ENCODE data around the gene MAGI3.

Gene MAGI3

DNA sequence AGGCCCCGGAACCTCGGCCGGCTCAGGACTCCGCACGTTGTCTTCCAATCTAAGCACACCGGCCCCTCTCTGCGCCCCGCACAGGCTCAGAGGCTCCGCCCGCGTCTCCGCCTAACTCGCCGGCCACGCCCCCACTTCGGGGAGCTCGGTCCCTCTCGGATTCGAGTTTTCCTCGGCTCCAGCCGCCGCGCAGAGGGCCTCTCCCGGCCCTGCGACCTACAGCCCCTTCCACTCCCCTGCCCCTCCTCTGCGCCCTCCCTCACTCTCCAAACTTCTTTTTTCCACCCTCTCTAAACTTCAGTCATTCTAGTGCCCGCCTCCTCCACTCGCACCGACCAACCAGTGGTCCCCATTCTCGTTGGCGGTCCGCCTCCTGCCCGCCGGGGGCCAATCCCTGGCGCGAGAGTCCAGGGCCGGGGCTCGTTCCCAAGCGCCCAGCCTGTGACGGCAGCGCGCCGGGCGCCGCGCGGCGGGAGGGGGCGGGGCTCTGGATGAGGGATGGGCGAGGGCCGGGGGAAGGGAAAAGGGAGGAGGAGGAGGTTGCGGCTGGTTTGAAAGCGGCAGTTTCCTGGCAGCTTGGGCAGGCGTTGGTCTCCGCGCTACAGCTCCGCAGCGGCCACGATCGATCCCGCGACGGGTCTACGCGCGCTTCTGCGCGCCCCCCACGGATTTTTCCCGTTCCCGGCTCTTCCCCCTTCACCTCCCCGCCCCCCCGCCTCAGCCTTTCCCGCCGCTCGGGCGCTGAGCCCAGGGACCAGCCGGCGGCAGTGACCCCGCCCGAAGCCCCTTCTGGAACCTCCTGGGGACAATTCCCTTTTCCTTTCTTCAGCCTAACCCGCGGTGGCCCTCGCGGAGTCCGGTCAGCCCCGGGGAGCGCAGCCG lies at the start of gene MAGI3:
MAGI3 (plus strand) TSS at position 563 of the 882 bp plus-strand sequence. CDS start 519 bp downstream, outside the sequence.
- Histone ChIP-seq H3K9ac (ENCODE audit: low read length) (peak within 1 kb of the TSS; percentile 74), H3K4me1 (ENCODE audit: control insufficient read depth, insufficient read depth, low read length) (peaks cover 13% of the 10 kb centered on the region)

GRCh38 chr1:113353580-113353979 lies 36.7 kb upstream of the MAGI3 start:
- no peaks in the 10 kb centered on the region for H3K4me1 ChIP-seq (ENCODE audit: control insufficient read depth, insufficient read depth, low read length)

More for the DNA sequence above, at the start of gene MAGI3:
- H3K27me3 ChIP-seq (ENCODE audit: control insufficient read depth, insufficient read depth, low read length): peaks cover 8% of the 10 kb centered on the region
- H3K27ac ChIP-seq (ENCODE audit: low read depth, low read length): peak within 1 kb of the TSS; percentile 61; the same call in 1 of the 2 replicates
- peak within 1 kb of the TSS; percentile 87 for H3K4me3 ChIP-seq (ENCODE audit: low read depth, low read length)
- peaks cover 3% of the 10 kb centered on the region; the same call in 1 of the 2 replicates for H3K9me3 ChIP-seq (ENCODE audit: control insufficient read depth, insufficient read depth, low read depth, low read length)
- H3K36me3 ChIP-seq (ENCODE audit: control insufficient read depth, insufficient read depth, low read length): no peaks in the 10 kb centered on the region

GRCh38 chr1:113363935-113364334 lies 26.4 kb upstream of the MAGI3 start:
- H3K27ac ChIP-seq (ENCODE audit: low read depth, low read length): no peak overlapping the region
- H3K9me3 ChIP-seq (ENCODE audit: control insufficient read depth, insufficient read depth, low read depth, low read length): no peaks in the 10 kb centered on the region
- no peaks in the 10 kb centered on the region for H3K27me3 ChIP-seq (ENCODE audit: control insufficient read depth, insufficient read depth, low read length)
- no peak overlapping the region for H3K4me3 ChIP-seq (ENCODE audit: low read depth, low read length)
- H3K36me3 ChIP-seq (ENCODE audit: control insufficient read depth, insufficient read depth, low read length): no peaks in the 10 kb centered on the region
- no peaks in the 10 kb centered on the region for H3K4me1 ChIP-seq (ENCODE audit: control insufficient read depth, insufficient read depth, low read length)
- H3K9ac ChIP-seq (ENCODE audit: low read length): no peak overlapping the region

More at GRCh38 chr1:113353580-113353979, 36.7 kb upstream of the MAGI3 start:
- no peak overlapping the region for H3K27ac ChIP-seq (ENCODE audit: low read depth, low read length)
- H3K9ac ChIP-seq (ENCODE audit: low read length): no peak overlapping the region
- no peaks in the 10 kb centered on the region for H3K36me3 ChIP-seq (ENCODE audit: control insufficient read depth, insufficient read depth, low read length)
- H3K4me3 ChIP-seq (ENCODE audit: low read depth, low read length): no peak overlapping the region
- H3K27me3 ChIP-seq (ENCODE audit: control insufficient read depth, insufficient read depth, low read length): no peaks in the 10 kb centered on the region
- no peaks in the 10 kb centered on the region for H3K9me3 ChIP-seq (ENCODE audit: control insufficient read depth, insufficient read depth, low read depth, low read length)

GRCh38 chr1:113369040-113369439 lies 21.3 kb upstream of the MAGI3 start:
- Histone ChIP-seq H3K27me3 (ENCODE audit: control insufficient read depth, insufficient read depth, low read length) (no peaks in the 10 kb centered on the region), H3K27ac (ENCODE audit: low read depth, low read length) (no peak overlapping the region), H3K4me1 (ENCODE audit: control insufficient read depth, insufficient read depth, low read length) (no peaks in the 10 kb centered on the region), H3K4me3 (ENCODE audit: low read depth, low read length) (no peak overlapping the region), H3K9me3 (ENCODE audit: control insufficient read depth, insufficient read depth, low read depth, low read length) (no peaks in the 10 kb centered on the region), H3K36me3 (ENCODE audit: control insufficient read depth, insufficient read depth, low read length) (no peaks in the 10 kb centered on the region), H3K9ac (ENCODE audit: low read length) (no peak overlapping the region)

DNA sequence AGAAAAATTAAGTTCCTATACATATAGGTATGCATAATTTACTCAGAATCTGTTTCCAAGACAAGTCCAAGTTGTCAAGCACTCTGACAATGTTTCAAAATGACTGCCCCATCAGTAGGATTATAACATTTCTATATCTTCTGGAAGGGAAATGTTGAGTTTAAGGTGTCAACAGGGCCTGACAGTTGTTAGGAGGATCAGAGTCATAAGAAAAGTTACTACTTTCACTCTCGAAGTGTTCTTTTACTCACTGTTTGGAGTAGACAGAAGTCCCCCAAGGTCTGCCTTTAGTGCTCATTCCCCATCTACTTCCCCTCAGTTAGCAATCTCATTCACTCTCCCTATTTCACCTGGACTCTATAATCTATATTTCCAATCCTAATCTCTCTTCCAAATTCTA lies 20.6 kb upstream of the MAGI3 start:
- Histone ChIP-seq H3K9ac (ENCODE audit: low read length) (no peak overlapping the region), H3K9me3 (ENCODE audit: control insufficient read depth, insufficient read depth, low read depth, low read length) (no peaks in the 10 kb centered on the region), H3K27me3 (ENCODE audit: control insufficient read depth, insufficient read depth, low read length) (no peaks in the 10 kb centered on the region), H3K4me3 (ENCODE audit: low read depth, low read length) (no peak overlapping the region), H3K36me3 (ENCODE audit: control insufficient read depth, insufficient read depth, low read length) (no peaks in the 10 kb centered on the region), H3K27ac (ENCODE audit: low read depth, low read length) (no peak overlapping the region), H3K4me1 (ENCODE audit: control insufficient read depth, insufficient read depth, low read length) (no peaks in the 10 kb centered on the region)

GRCh38 chr1:113370868-113371267 lies 19.4 kb upstream of the MAGI3 start:
- H3K9me3 ChIP-seq (ENCODE audit: control insufficient read depth, insufficient read depth, low read depth, low read length): no peaks in the 10 kb centered on the region
- no peaks in the 10 kb centered on the region for H3K27me3 ChIP-seq (ENCODE audit: control insufficient read depth, insufficient read depth, low read length)

GRCh38 chr1:113372546-113372945 lies 17.8 kb upstream of the MAGI3 start:
- Histone ChIP-seq H3K27me3 (ENCODE audit: control insufficient read depth, insufficient read depth, low read length) (no peaks in the 10 kb centered on the region), H3K9me3 (ENCODE audit: control insufficient read depth, insufficient read depth, low read depth, low read length) (no peaks in the 10 kb centered on the region), H3K4me3 (ENCODE audit: low read depth, low read length) (no peak overlapping the region), H3K4me1 (ENCODE audit: control insufficient read depth, insufficient read depth, low read length) (no peaks in the 10 kb centered on the region), H3K9ac (ENCODE audit: low read length) (no peak overlapping the region), H3K27ac (ENCODE audit: low read depth, low read length) (no peak overlapping the region), H3K36me3 (ENCODE audit: control insufficient read depth, insufficient read depth, low read length) (no peaks in the 10 kb centered on the region)

More at GRCh38 chr1:113370868-113371267, 19.4 kb upstream of the MAGI3 start:
- Histone ChIP-seq H3K27ac (ENCODE audit: low read depth, low read length) (no peak overlapping the region), H3K9ac (ENCODE audit: low read length) (no peak overlapping the region), H3K36me3 (ENCODE audit: control insufficient read depth, insufficient read depth, low read length) (no peaks in the 10 kb centered on the region), H3K4me3 (ENCODE audit: low read depth, low read length) (no peak overlapping the region), H3K4me1 (ENCODE audit: control insufficient read depth, insufficient read depth, low read length) (no peaks in the 10 kb centered on the region)

GRCh38 chr1:113373644-113374043 lies 16.7 kb upstream of the MAGI3 start:
- H3K4me3 ChIP-seq (ENCODE audit: low read depth, low read length): no peak overlapping the region
- no peaks in the 10 kb centered on the region for H3K36me3 ChIP-seq (ENCODE audit: control insufficient read depth, insufficient read depth, low read length)
- no peak overlapping the region for H3K27ac ChIP-seq (ENCODE audit: low read depth, low read length)
- no peak overlapping the region for H3K9ac ChIP-seq (ENCODE audit: low read length)
- H3K4me1 ChIP-seq (ENCODE audit: control insufficient read depth, insufficient read depth, low read length): no peaks in the 10 kb centered on the region
- no peaks in the 10 kb centered on the region for H3K27me3 ChIP-seq (ENCODE audit: control insufficient read depth, insufficient read depth, low read length)
- H3K9me3 ChIP-seq (ENCODE audit: control insufficient read depth, insufficient read depth, low read depth, low read length): no peaks in the 10 kb centered on the region

DNA sequence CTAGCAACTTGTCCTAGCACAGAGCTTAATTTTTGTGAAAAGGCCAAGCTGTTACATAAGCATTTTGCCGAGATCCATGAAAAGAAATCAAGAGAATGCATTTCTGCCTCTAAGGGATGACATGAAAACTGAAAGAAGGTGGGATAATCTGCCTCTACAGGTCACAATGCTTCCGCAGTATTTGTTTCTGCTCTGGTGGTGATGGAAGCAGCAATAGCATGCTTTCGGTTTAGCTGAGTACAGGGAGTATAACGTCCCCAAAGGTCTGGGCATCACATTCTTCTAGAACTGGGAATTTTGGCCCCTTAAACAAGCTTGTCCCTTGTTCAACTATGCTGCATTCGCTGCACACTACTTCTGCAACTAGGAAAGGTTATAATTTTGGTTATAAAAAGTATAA lies 14.4 kb upstream of the MAGI3 start:
- Histone ChIP-seq H3K27ac (ENCODE audit: low read depth, low read length) (no peak overlapping the region), H3K9me3 (ENCODE audit: control insufficient read depth, insufficient read depth, low read depth, low read length) (no peaks in the 10 kb centered on the region), H3K4me3 (ENCODE audit: low read depth, low read length) (no peak overlapping the region), H3K27me3 (ENCODE audit: control insufficient read depth, insufficient read depth, low read length) (no peaks in the 10 kb centered on the region), H3K36me3 (ENCODE audit: control insufficient read depth, insufficient read depth, low read length) (no peaks in the 10 kb centered on the region), H3K9ac (ENCODE audit: low read length) (no peak overlapping the region), H3K4me1 (ENCODE audit: control insufficient read depth, insufficient read depth, low read length) (no peaks in the 10 kb centered on the region)

- no peak overlapping the region for H3K9ac ChIP-seq (ENCODE audit: low read length)
- no peak overlapping the region for H3K4me3 ChIP-seq (ENCODE audit: low read depth, low read length)
- H3K27me3 ChIP-seq (ENCODE audit: control insufficient read depth, insufficient read depth, low read length): no peaks in the 10 kb centered on the region
- no peaks in the 10 kb centered on the region for H3K4me1 ChIP-seq (ENCODE audit: control insufficient read depth, insufficient read depth, low read length)
- no peak overlapping the region for H3K27ac ChIP-seq (ENCODE audit: low read depth, low read length)
- H3K9me3 ChIP-seq (ENCODE audit: control insufficient read depth, insufficient read depth, low read depth, low read length): no peaks in the 10 kb centered on the region
- H3K36me3 ChIP-seq (ENCODE audit: control insufficient read depth, insufficient read depth, low read length): no peaks in the 10 kb centered on the region
Observed at GRCh38 chr1:113380075-113380474, 10.2 kb upstream of the MAGI3 start.

DNA sequence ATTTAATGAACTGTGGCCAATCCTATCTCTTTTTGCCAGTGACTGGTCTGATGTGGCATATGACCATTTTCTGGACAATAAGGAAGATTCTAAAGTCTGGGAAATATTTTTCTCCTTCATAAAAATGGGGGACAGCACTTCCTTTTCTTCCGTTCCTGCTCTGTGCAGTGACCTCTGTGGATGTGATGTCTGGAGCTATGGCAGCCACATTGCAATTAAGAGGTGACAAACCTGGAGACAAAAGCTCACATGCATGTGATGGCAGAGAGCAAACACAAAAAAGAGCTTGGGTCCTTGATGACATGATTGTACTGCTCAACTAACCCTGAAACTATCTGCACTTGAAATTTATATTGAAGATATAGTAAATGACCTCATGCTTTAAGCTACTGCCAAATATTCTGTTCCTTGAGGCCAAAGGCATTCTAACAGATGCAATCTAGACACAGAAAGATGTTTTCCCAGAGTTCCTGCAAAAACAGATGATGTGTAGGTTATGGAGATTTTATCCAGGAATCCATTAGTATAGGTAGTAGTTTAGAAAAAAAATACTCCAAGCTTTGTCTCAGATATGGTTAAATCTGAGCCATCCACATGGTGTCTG lies 2.2 kb upstream of the MAGI3 start:
- Histone ChIP-seq H3K9ac (ENCODE audit: low read length) (no peak overlapping the region), H3K27ac (ENCODE audit: low read depth, low read length) (no peak overlapping the region), H3K4me1 (ENCODE audit: control insufficient read depth, insufficient read depth, low read length) (peaks cover 13% of the 10 kb centered on the region), H3K36me3 (ENCODE audit: control insufficient read depth, insufficient read depth, low read length) (no peaks in the 10 kb centered on the region), H3K27me3 (ENCODE audit: control insufficient read depth, insufficient read depth, low read length) (peaks cover 8% of the 10 kb centered on the region), H3K9me3 (ENCODE audit: control insufficient read depth, insufficient read depth, low read depth, low read length) (peaks cover 3% of the 10 kb centered on the region; the same call in 1 of the 2 replicates), H3K4me3 (ENCODE audit: low read depth, low read length) (0 out of 2 replicates have a peak overlapping the region, but pooled peaks have one; percentile 87)
